CD4-positive, alpha-beta T cell treated with Interleukin-12 subunit alpha and Interleukin-12 subunit beta, for 1 hour (primary cell): ENCODE results near the gene DHFR2.
"Not testable (repeated sequence)": the region's sequence is repeated elsewhere in the genome, so short reads cannot be mapped to it uniquely, and the experiment has no call there.

Experiments used
- DNase-seq: peaks from one replicate; pipeline ENCODE4 v3.0.0-alpha.2; 2020

DHFR2 gene

GRCh38 chr3:94062513-94063404, at the start of gene DHFR2, which contains the start of gene NSUN3:
Gene DHFR2, minus strand, starts transcription at chr3:94062916. Its CDS starts 1,405 bp downstream, at chr3:94061511.
Gene NSUN3, plus strand, starts transcription at chr3:94063061. Its CDS starts 66 bp downstream, at chr3:94063127.
- peak; percentile 91 for DNase-seq

GRCh38 chr3:94110854-94111253, 48.1 kb upstream of the DHFR2 start:
- DNase-seq, result no peak

GRCh38 chr3:94110232-94110631, 47.5 kb upstream of the DHFR2 start:
- DNase-seq, result not testable (repeated sequence)

- DNase-seq, result no peak
Measured at GRCh38 chr3:94106268-94106667, 43.6 kb upstream of the DHFR2 start.

GRCh38 chr3:94101860-94102259, 39.1 kb upstream of the DHFR2 start:
- DNase-seq, result no peak

GRCh38 chr3:94099311-94099710, 36.6 kb upstream of the DHFR2 start:
- DNase-seq, result no peak

- no peak for DNase-seq
Measured at GRCh38 chr3:94098452-94098851, 35.7 kb upstream of the DHFR2 start.

- no peak for DNase-seq
Measured at GRCh38 chr3:94095111-94095510, 32.4 kb upstream of the DHFR2 start.

GRCh38 chr3:94093151-94093550, 30.4 kb upstream of the DHFR2 start:
- DNase-seq, result no peak

- DNase-seq, result no peak
Measured at GRCh38 chr3:94092086-94092485, 29.4 kb upstream of the DHFR2 start.

GRCh38 chr3:94089126-94089525, 26.4 kb upstream of the DHFR2 start:
- DNase-seq, result no peak

- no peak for DNase-seq
Measured at GRCh38 chr3:94083261-94083660, 20.5 kb upstream of the DHFR2 start.

- no peak for DNase-seq
Measured at GRCh38 chr3:94082391-94082937, 19.7 kb upstream of the DHFR2 start.

- DNase-seq, result no peak
Measured at GRCh38 chr3:94081884-94082283, 19.2 kb upstream of the DHFR2 start.

- peak; percentile 19 for DNase-seq
Measured at GRCh38 chr3:94080552-94080951, 17.8 kb upstream of the DHFR2 start.

- DNase-seq, result no peak
Measured at GRCh38 chr3:94076055-94076454, 13.3 kb upstream of the DHFR2 start.

- no peak for DNase-seq
Measured at GRCh38 chr3:94071713-94072284, 9.1 kb upstream of the DHFR2 start.

GRCh38 chr3:94070341-94070911, 7.7 kb upstream of the DHFR2 start:
- no peak for DNase-seq

GRCh38 chr3:94069194-94069813, 6.6 kb upstream of the DHFR2 start:
- DNase-seq, result peak; percentile 39

GRCh38 chr3:94066506-94067500, 4.1 kb upstream of the DHFR2 start:
- no peak for DNase-seq

- DNase-seq, result no peak
Measured at GRCh38 chr3:94065819-94066480, 3.2 kb upstream of the DHFR2 start.
